GM21786 (cell line): ENCODE measurements around the gene PPFIBP2.
"Not testable (repeated sequence)": the region's sequence is repeated elsewhere in the genome, so short reads cannot be mapped to it uniquely, and the experiment has no call there.

ENCODE experiments used
- ATAC-seq: cut with Tn5 transposase; IDR thresholded peaks from one replicate; pipeline ENCODE4 v1.9.1; 2021; ENCODE audit not compliant: unreplicated experiment

The PPFIBP2 gene

DNA sequence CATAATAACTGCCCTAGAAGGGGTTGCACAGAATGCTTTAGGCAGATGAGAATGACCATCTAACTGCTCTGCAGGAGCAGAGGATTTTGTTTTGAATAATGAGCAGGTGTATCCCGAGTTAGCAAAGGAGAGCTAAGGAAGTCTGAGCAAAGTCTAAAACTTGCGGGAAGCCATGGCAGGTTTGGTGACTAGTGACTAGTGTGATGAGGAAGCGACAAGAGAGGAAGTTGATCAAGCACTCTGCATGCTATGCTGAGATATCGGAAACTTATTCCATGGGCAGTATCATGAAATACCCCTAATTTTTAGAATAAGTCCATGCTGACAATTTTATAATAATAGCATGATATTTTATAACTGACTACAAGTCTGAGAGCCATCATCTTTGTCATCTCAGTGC lies 15.6 kb upstream of the PPFIBP2 start:
- no peak for ATAC-seq

- ATAC-seq: no peak
Observed at GRCh38 chr11:7499081-7499480, 14.7 kb upstream of the PPFIBP2 start.

DNA sequence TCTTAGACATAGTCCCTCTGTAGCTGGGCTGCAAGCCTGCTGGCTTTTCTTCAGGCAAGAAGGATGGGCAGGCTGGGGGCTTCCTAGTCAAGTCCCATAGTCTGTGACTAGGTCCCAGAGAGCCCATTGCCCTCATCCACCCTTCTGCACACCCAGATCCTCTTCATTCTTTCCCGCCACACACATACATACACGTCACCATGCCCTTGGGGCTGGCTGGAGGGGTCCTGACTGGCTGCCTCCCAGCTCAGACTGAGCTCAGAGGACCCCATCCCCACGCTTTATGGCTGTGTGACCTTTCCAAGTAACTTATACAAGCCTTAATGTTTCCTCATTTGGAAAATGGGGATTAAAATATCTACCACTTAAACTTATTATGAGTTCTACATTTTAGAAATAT lies 13.5 kb upstream of the PPFIBP2 start:
- ATAC-seq: no peak

DNA sequence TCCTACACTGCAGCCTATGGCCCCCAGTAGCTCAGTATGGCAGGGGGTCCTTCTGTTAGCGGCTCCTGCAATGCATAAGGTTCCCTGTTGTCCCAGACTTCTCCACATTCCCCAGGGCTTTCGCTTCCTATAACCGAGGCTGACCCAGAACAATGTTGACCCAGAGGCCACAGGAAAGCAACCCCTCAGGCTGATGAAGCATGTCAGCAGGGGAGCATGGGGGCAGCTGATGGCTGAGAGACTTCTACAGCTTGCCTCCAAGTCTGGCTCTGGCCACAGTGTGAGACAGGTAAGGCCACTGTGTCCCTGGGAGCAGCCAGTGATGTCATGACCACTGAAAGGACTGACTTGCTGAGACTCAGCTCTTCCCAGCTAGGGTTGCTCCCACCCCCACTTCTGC lies 12.5 kb upstream of the PPFIBP2 start:
- ATAC-seq: no peak

GRCh38 chr11:7501894-7502293 lies 11.9 kb upstream of the PPFIBP2 start:
- ATAC-seq: peak; percentile 52

- no peak for ATAC-seq
Observed at GRCh38 chr11:7506243-7506642, 7.6 kb upstream of the PPFIBP2 start.

- ATAC-seq: no peak
Observed at GRCh38 chr11:7508087-7508486, 5.7 kb upstream of the PPFIBP2 start.

DNA sequence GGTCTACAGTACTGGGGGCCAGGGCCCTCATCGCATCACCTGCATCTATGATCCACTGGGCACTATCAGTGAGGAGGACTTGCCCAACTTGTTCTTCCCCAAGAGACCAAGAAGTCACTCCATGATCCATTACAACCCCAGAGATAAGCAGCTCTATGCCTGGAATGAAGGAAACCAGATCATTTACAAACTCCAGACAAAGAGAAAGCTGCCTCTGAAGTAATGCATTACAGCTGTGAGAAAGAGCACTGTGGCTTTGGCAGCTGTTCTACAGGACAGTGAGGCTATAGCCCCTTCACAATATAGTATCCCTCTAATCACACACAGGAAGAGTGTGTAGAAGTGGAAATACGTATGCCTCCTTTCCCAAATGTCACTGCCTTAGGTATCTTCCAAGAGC lies 3.8 kb upstream of the PPFIBP2 start:
- no peak for ATAC-seq

GRCh38 chr11:7511401-7511800 lies 2.4 kb upstream of the PPFIBP2 start:
- ATAC-seq: no peak

DNA sequence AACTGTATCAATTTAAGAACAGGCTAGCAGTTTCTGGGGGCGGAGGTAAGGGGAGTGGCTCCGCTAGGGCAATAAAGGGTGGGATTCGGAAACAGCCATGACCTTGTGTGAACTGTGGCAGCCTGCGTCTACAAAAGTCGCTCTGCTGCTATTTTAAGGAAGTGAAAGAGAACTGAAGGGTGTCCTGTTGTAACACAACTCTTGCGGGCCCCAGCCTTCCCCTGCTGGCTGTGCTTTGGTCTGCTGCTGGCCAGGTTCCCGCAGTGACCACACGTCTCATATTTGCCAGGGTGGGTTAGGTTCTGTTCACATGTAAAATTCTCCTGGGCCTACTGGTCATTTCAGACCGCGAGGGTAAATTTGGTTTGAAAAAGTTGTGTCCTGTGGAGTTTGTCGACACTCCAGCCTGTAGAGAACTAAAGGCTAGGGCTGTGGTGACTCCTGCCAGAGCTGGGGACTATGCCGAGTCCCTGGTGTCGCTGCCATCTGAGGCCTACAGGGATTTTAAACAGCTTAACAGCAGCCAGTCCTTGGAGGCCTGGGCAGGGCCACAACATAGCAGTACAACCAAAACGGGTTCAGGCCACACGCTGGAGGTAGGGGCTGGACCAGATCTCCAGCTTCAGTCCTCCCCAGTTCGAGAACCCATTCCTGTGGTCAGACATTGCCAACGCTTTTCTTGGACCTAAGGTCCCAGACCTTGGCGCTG lies 1.1 kb upstream of the PPFIBP2 start:
- ATAC-seq: peak; percentile 73

- peak; percentile 0 for ATAC-seq
Observed at GRCh38 chr11:7514099-7514591, 346 bp downstream of the PPFIBP2 start.

GRCh38 chr11:7515447-7515886 lies 1.7 kb downstream of the PPFIBP2 start:
- ATAC-seq: no peak

- no peak for ATAC-seq
Observed at GRCh38 chr11:7516475-7516874, 2.7 kb downstream of the PPFIBP2 start.

GRCh38 chr11:7517743-7518142 lies 3.9 kb downstream of the PPFIBP2 start:
- ATAC-seq: not testable (repeated sequence)

GRCh38 chr11:7518811-7519562 lies 5.2 kb downstream of the PPFIBP2 start:
- no peak for ATAC-seq

GRCh38 chr11:7520011-7520942 lies 6.5 kb downstream of the PPFIBP2 start:
- peak; percentile 54 for ATAC-seq

- peak; percentile 75 for ATAC-seq
Observed at GRCh38 chr11:7520981-7521487, 7.2 kb downstream of the PPFIBP2 start.

GRCh38 chr11:7522121-7522520 lies 8.3 kb downstream of the PPFIBP2 start:
- ATAC-seq: no peak

- no peak for ATAC-seq
Observed at GRCh38 chr11:7522546-7522945, 8.7 kb downstream of the PPFIBP2 start.

DNA sequence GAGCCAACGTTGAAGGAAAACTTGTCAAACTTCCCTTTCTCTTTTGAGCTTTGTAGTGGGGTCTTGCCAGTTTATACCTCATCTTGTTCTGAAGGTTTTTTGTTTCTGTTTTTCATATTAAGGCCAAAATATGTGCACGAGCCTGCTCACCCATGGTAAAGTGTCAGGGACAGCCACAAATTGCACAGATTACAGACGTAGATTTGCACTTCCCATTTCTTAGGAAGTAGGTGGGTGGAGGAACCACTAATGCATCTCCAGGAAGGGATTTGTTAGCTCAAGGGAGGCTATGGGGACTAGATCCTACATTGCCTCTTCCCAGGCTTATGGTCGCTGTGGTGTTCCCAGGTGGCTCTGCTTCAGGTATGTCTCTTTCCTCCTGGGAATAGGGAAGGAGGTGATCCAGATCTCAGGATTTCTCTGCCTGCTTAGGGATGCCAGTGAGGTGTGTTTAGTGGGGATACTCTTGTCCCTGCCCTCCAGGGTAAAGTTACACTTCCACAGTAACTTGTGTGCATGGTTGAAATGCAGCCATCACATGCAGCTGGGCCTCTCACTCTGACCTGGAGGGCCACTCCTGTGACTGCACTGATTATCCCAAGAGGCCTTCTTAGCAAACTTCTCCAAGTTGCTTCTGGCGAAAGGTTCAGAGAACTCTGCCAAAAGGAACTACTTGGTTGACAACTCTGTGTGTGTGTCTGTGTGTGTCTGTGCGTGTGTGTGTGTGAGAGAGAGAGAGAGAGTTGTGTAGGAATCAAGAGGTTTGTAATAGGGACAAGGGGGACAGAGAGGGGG lies 9.8 kb downstream of the PPFIBP2 start:
- ATAC-seq: no peak
